LNCaP clone FGC (cell line): ENCODE measurements around the gene CIB2.

Source experiments
- DNase-seq: peaks from one replicate; pipeline ENCODE4 v3.0.0-alpha.2; 2011; ENCODE audit warnings: low read depth
- H3K4me3 ChIP-seq: 2 replicates; pipeline ENCODE4 v1.5.1; 2011; ENCODE audit warnings: mild to moderate bottlenecking, low read depth, low read length, control low read depth
- CTCF ChIP-seq: IDR thresholded peaks from 2 replicates; pipeline ENCODE4 v1.5.1; 2012; ENCODE audit warnings: mild to moderate bottlenecking; ENCODE audit not compliant: control insufficient read depth, insufficient read depth; ENCODE audit errors: extremely low read depth

Gene CIB2

GRCh38 chr15:78059110-78059839, 72.0 kb downstream of the CIB2 start:
- DNase-seq, result peak; percentile 50
- H3K4me3 ChIP-seq, result no peak overlapping the region

GRCh38 chr15:78058401-78058935, 72.8 kb downstream of the CIB2 start:
- no peak for DNase-seq
- TF ChIP-seq CTCF, result no peak
- H3K4me3 ChIP-seq, result no peak overlapping the region

More at GRCh38 chr15:78059110-78059839, 72.0 kb downstream of the CIB2 start:
- no peak for TF ChIP-seq CTCF

GRCh38 chr15:78057803-78058202, 73.4 kb downstream of the CIB2 start:
- no peak for DNase-seq
- TF ChIP-seq CTCF, result no peak
- H3K4me3 ChIP-seq, result no peak overlapping the region

- no peak for DNase-seq
- no peak for TF ChIP-seq CTCF
- no peak overlapping the region for H3K4me3 ChIP-seq
Measured at GRCh38 chr15:78056714-78057269, 74.5 kb downstream of the CIB2 start.

- no peak for TF ChIP-seq CTCF
- DNase-seq, result no peak
Measured at GRCh38 chr15:78055919-78056713, 75.1 kb downstream of the CIB2 start.

GRCh38 chr15:78054966-78055365, 76.3 kb downstream of the CIB2 start:
- DNase-seq, result no peak
- TF ChIP-seq CTCF, result no peak

More at GRCh38 chr15:78055919-78056713, 75.1 kb downstream of the CIB2 start:
- no peak overlapping the region for H3K4me3 ChIP-seq

More at GRCh38 chr15:78054966-78055365, 76.3 kb downstream of the CIB2 start:
- H3K4me3 ChIP-seq, result no peak overlapping the region
